NCI-H2081 treated with DMSO at 0.1 percent for 48 hours (cell line): Measurements from ENCODE around the gene LHFPL6.
A peak's percentile ranks its signal among the peaks of the same experiment; 100 is the strongest.

Experiments used
- DNase-seq: peaks from one replicate; lab custom pipeline; 2025; lab: John Stamatoyannopoulos, UW

The LHFPL6 gene

DNA sequence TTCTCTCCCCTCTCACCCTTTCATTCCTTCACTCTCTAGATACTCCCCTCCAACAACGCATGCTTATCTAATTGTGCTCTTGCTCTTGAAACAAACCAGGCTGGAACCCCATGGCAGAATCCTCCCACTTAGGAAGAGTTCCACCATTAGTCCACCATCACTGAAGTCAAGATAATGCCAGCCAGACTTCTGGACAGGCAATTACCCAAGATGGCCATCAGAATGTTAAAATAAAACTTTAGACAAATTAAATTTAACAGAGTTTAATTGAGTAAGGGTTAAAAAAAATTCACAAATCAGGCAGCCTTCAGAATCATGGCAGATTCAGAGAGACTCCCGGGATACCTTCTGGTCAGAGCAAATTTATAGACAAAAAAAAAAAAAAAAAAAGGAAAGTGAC is 221.5 kb downstream of the LHFPL6 start:
- DNase-seq: no peak

DNA sequence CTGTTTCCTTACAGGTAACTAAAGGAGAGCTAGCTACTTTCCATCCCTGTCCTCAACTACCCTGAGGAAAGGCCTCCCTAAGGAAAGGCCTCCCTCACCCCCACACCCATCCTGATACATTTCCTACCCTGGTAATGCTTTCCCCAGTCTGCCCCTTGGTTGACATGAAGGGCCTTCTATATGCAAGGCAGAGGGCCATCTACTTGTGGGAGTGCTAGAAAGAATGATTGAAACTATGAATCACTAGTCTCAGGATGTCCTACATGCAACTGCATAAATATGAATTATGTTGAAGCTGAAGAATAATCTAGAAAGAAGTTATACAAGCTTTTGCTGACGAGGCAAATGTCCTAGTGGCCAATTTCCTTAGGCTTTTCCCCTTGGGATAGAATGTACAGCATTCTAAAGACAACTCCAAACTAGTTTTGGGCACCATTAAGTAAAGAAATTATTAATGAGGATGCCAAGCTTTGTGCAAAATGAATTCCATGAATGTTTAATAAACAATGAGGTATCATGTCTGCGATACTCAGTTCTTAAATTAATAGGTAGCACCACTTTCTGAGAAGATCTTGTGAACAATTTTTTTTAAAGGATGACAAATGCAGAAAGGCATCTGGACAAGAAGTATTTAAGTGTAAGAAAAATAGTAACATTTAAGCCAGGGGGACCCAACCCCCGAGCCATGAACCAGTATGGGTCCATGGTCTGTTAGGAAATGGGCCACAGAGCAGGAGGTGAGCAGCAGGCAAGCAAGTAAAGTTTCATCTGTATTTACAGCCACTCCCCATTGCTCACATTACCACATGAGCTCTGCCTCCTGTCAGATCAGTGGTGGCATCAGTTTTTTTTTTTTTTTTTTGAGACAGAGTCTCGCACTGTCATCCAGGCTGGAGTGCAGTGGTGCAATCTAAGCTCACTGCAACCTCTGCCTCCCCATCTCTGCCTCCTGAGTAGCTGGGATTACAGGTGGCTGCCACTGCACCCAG is 223.0 kb downstream of the LHFPL6 start:
- DNase-seq: no peak

DNA sequence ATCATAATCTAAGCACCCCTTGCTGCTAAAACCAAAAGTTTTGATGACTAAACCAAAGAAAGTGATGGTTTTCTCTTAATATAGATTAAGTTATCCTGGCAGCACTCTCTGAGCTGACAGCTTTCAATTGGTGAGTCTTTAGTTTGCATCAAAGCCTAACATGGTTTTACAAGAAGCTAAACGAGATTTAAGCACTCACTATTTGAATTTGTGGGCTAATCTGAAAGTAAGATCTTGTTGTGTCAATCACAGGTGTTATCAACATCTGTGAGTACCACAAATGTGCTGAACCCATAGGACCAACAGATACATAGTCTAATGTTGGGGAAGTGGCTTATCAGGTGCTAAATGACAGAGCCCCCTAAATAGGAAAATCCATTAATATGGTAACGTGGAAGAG is 223.9 kb downstream of the LHFPL6 start:
- no peak for DNase-seq

DNA sequence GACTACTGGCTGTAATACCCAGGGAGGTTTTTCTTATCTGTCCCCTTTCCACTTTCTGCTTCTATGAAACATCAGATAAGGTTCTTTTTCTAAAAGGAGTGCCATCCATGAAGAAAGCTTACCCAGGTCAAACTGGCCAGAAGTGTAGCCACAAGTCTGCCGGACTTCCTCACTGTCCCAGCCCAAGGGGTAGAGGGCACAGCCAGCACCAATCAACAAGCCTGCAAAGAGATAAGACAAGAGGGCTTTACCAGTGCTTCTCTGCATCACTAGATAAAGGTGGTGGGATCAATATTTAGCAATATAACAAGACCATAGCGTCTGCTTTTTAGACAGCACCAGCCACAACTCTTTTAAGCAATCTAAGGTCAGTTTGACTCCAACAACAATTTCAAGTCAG is 224.7 kb downstream of the LHFPL6 start:
- DNase-seq: no peak

DNA sequence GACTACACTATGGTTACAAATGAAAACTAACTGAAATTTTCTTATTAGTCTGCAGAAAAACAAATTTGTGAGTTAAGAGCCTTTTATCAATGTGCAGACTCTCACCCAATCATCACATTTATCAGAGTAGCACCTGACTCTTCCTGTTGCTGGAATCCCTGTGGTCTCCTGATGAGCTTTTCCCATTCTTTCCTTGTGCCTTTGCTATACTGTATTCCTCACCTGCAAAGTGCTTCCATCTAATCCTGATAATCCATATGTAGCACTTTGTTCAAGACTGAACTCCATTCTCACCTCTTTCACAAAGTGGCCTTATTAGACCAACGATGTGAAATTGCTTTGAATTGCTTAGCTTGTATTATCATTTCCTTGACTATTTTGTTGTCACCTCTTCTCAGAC is 225.3 kb downstream of the LHFPL6 start:
- DNase-seq: no peak

DNA sequence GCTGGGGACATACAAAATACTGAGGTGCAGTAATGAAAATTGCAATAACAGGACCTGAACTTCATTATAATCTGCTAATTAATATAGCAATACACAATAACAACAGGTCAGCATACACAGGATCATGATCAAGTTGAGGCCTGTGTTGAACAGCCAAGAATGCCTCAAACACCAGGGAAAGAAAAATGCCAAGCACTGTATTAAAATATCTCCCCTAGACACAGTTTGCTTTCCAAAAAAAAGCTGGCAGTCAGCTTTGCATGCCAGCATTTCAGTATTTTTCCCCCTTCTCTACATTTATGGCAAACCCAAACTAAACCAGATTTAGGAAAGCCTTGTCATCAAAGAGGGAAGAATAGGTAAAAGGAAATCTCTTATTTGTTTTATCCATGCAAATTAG is 226.9 kb downstream of the LHFPL6 start:
- no peak for DNase-seq

DNA sequence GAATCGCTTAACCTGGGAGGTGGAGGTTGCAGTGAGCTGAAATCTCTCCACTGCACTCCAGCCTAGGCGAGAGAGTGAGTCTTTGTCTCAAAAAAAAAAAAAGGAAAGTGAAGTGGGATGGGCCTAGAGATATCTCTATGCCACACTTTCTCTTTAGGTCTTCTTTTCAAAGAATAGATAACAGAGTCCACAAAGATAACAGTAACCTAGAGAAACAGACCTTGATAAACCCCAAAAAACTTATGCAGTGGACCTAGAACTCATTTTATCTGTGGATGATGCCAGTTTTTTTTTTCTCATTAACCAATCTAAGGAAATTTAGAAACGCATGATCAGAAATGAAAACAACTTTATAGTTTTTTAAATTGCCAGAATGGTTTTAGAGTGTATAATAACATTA is 227.4 kb downstream of the LHFPL6 start:
- DNase-seq: no peak

DNA sequence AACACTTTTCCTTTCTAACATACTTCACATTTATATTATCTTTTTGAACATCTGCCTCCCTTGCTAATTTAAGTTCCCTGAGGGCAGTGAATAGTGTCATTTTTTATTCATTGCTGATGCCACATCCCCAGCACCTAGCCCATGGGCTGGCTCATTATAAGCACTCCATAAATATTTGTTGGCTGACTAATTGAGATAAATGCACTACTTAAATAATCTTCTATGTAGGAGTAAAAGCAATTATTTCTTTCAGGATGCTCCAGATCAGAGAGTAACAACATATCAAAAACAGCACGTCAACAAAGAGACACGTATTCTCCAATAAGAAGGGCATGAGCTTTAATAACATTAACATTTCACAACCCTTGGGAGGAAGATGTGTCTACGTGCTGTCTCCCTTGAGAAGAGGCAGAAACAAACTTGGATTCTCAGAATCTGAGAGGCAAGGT is 228.2 kb downstream of the LHFPL6 start:
- no peak for DNase-seq

DNA sequence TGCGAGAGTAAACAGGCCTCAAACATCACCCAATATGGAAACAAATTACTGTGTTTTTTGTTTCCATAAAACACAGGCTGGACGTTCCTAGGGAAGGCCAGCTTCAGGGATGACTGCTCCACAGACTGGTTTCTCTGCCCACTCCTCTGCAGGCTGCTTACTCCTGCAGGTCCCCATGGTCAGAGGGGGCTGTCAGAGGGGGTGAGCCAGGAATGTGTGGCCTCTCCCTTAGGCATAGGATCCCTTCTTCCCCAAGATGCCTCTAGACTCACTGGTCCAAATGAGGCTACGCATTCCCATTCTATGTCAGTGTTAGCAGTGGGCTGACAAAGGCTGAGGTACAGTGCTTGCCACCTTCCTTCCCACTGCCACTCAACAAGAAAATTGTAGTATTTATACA is 229.8 kb downstream of the LHFPL6 start:
- DNase-seq: no peak

DNA sequence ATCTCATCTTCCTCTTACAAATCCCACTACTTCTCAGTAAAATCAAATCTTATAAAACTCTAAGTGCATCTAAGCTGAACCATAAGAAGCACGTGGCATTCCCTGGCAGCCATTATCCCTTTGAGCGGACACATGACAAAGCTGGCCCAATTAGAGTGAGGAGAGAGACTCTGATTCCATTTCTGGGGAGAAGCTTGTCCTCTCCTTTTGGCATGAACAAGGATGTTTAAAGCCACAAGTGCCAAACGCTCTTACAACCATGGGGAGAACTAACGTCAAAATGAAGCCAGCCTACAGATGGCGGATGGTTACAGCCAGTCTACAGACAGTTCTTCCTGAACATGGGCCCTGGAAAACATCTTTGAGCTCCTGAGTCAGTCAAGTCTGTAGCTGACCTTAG is 231.3 kb downstream of the LHFPL6 start:
- DNase-seq: no peak

DNA sequence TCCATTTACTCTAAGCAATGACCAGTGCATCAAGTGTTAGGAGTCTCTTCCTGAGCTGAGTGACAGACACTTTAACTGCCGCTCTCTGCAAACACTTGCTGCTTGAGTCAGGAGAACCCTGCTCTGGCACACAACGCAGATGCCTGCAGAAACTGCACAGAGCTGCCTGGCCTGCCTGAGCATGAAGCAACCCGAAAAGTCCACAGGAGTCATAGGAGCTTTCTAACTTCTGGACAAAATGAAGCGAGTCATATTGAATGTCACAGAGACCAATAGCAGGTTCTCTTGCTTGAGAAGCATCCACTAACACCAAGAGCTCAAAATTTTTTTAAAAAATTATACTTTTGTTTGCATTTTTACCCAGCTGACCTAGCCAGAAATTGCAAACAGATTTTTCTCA is 232.4 kb downstream of the LHFPL6 start:
- no peak for DNase-seq

DNA sequence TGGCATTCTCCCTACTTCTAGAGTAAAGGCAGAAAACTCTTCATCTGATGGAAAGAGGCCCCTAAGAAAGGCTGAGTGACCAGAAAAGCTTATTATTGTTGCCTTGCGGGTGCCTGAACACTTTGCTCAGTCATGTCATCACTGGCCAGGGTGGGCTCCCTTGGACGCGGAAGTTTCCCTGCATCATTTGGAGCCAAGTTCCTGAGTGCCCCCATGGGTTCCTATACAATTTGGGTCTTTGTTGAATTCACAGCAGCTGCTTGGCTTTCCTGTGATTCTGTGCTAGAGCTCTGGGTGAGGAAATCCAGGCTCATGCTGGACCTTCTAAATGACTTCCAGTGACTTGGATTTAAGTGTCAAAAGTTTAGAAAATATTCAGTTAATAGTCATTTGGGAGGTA is 232.9 kb downstream of the LHFPL6 start:
- no peak for DNase-seq

DNA sequence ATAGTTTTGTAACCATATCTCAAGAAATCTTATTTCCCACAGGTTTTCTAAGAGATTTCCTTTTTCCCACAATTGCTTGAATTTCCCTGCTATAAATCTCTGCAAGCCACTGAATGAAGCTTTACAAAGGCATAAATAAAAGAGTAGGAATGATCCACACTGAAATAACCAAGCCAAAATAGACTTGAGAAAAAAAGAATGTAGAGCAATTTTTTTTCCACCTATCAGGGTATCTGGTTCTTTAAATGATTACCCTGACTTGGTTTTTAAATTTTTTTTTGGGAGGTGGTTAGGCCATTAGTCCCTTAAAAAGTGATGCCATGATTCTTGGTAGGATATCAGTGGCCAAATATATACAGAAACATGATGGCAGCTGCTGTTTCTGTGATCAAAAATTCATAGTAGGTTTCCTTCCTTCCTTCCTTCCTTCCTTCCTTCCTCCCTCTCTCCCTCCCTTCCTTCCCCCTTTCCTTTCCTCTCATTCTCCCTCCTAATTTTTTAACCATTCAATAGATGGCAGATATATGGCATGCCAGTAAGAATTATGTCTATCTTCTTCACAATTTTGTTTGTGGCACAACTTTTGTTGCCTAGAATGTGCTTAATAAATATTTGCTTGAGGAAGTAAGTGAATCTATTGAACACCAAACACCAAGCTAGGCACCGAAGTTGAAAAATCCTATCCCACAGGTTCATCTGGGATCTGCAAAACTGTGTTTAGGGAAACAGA is 233.7 kb downstream of the LHFPL6 start:
- DNase-seq: no peak

DNA sequence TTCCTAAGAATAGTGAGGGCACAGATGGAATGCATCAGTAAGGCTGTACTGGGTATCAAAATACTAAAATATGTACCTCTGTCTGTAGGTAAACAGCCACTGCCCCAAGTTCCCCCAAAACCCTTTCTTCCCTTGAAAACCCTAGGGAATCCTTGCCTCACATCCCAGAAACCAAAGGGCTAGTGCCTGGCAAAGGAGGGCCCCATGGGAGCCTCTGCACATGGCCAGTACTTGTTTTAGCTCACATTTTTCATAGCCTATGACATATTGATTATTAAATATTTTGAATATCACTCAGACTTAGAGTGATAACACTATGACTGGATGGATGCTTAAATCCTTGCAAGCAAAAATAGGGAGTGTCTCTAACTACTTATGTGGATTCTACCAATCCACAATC is 237.1 kb downstream of the LHFPL6 start:
- DNase-seq: no peak

DNA sequence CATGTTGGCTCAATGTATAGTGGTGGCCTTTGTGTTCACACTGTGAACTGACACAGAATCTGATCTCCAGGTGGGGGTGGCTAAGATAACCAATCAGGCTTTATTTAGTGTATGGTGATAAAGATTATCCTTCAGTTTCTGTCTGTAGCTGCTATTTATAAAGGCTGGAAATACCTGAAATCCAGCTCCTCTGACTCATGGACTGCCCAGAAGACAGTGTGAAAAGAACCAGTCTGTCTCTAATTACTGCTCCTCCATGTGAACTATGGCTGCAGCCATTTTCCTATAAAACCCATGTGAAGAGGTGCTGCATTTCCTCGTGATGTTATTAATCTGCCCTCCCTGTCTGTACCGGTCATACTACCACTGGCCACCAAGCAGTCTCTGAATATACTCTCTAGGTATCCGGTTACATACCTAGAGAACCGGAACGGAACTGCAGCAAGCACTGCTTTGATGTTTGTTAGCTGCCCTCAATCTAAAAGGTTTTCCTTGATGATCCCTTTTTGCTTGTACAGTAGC is 238.0 kb downstream of the LHFPL6 start:
- no peak for DNase-seq

DNA sequence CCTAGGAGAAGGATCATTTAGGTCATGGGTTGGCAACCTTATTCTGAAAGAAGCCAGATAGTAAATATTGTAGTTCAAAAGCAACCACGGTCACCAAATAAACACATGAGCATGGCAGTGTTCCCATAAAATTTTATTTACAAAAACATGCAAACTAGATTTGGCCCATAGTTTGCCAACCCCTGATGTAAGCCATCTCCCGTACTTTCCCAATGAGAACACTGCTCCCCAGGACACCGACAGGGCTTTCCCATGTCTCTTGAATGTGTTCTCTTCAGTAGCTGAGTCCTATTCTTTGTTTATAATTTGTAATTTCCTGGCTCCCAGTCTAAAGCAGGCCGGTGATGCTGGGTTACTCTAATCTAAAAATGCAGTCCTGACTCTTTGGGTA is 239.6 kb downstream of the LHFPL6 start:
- DNase-seq: no peak

DNA sequence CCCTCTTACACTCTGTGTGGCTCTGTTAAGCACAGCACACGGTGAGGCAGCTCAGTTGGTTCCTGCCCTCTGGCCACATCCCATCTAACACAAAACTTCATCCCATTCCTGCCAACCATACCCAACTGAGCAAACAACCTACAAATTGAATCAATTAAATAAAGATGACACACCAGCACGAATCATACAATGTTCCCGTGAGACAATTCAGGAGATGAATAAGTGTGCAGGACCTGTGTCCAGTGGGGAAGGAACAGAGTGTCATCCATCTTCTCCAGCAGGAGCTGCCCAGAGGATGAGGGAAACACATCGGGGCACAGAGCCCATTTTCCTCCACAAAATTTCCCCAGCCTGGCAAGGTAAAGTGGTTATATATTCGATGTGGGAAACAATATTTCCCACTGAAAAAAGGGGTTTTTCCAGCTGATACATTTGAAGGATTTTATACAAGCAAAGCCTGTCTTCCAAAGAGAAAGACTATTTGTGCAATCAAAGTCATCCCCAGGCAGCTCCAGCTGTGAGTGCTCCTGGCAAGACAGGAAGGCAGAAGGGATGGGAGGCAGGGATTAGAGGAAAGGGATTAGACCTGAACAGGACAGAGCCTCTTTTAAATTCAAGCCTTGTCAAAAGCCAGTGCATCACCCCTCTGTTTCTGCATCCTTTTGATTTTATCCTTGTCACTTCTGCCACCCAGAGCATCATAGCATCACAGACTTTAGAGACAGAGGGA is 240.2 kb downstream of the LHFPL6 start:
- DNase-seq: no peak

DNA sequence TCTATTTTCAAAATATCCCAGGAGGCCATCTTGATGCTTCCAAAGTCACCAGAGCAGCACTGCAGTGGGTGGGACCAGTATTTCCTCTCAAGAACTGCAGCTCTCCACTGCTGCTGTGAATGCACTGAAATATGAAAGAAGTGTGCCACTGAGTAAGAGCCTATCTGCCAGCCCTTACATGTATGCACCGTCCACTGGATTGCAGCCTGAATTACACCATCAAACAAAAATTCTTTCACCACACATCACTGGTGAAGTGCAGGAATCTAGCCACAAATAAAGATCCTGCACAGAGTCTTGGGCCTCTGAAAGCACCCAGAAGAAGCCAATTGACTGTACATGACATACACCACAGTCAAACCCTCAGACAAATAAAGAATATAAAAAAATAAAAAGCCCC is 249.0 kb downstream of the LHFPL6 start:
- no peak for DNase-seq

DNA sequence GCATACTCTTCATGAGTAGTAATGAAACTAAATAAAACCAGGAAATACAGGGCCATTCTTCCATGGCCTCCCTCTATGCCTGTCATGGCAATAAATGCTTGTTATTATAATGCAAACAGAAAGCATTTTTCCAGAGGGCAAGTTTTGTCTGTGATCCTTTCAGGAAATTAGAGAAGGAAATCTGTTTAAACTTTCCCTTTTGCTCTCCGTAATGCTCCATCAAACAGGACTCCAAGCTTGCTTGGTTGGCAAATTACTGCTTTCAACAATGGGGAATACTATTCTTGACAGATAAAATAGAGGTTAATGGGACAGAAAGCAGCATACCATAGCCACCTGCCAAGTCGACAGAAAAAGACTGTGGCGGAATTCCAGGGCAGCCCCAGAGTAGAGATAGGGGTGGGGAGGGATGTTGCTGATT is 252.5 kb downstream of the LHFPL6 start:
- peak; percentile 2 for DNase-seq

DNA sequence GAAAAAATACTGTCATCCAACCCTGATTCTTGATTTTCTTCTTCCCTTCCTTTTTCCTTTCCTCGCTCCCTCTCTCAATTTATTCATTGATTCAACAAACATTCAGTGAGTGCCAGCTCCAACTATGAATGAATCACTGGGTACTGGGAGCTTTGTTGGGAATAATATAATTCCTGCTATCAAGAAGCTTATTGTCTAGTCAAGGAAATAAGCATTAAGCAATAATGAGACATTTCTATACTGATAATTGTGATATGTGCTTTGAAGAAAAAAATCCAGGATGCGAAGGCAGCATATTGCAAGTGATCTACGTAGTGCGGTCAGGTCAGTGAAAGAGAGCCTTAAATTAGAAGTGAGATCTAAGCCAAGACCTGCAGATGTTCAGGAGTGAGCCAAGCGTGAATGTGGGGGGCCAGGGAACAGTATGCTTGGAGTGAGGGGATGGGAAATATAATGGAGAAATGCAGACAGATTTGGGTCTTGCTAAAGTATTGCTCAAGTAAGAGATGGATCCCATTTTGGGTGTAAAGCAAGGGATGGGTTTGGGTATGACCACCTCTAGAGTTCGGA is 253.5 kb downstream of the LHFPL6 start:
- no peak for DNase-seq

DNA sequence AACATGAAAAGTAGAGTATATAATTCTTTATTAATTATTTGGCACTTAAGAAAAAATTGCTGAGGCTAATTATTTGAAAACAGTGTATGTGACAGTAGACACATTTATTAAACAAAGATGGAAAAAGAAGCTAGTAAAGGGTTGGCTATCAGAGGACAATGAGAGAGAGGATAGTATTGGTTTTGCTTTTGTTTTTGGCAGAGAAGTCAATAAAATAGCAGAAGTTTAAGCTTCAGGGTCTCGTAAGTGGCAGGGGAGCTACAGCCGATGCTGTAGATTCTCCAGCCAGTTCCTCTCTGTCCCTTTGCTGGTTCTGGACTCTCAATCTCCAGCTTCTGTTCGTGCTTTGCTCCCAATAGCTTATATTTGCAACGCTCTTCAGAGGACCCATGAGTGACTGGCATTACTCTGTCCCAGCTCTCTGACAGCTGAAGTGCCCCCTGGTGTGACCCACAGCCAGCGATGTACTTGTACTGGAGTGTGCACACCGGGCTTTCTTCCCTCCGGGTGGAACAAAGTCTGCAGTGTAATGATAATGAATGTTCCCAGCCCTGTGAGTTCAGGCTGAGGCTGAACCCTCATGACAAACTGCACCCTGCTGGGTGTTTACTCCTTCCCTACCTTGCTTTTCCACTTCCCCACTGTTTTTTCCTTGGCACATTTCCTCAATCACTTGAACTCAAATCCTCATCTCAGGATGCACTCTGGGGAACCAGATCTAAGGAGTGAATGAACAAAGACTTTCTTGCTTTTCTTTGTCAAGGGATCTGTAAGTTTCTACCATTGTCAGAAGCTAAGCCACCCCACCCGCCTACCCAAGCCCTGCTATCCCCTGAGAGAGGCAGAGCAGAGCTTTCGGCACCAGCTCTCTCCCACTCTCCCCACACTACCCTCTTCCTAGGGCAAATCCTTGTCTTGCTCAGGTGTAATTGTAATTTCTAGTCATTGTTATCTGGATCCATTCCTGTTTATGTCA is 254.8 kb downstream of the LHFPL6 start:
- no peak for DNase-seq
